GM19395 (cell line): Measurements from ENCODE around the gene GATD1.
"Not testable (repeated sequence)": the region's sequence is repeated elsewhere in the genome, so short reads cannot be mapped to it uniquely, and the experiment has no call there.

ENCODE experiments used
- ATAC-seq: cut with Tn5 transposase; IDR thresholded peaks from one replicate; pipeline ENCODE4 v1.9.1; 2021; ENCODE audit warnings: mild to moderate bottlenecking, moderate library complexity; ENCODE audit not compliant: unreplicated experiment

Gene GATD1

GRCh38 chr11:765025-765801 lies 12.1 kb downstream of the GATD1 start:
- ATAC-seq: no peak

GRCh38 chr11:764322-765024 lies 12.8 kb downstream of the GATD1 start:
- no peak for ATAC-seq

- ATAC-seq: no peak
Observed at GRCh38 chr11:763549-764321, 13.6 kb downstream of the GATD1 start.

- no peak for ATAC-seq
Observed at GRCh38 chr11:763073-763463, 14.2 kb downstream of the GATD1 start.

- ATAC-seq: no peak
Observed at GRCh38 chr11:762421-763072, 14.7 kb downstream of the GATD1 start.

- no peak for ATAC-seq
Observed at GRCh38 chr11:761526-762108, 15.7 kb downstream of the GATD1 start.

- ATAC-seq: no peak
Observed at GRCh38 chr11:760236-760635, 17.1 kb downstream of the GATD1 start.

GRCh38 chr11:749731-750130 lies 27.6 kb downstream of the GATD1 start:
- ATAC-seq: no peak

- peak; percentile 13 for ATAC-seq
Observed at GRCh38 chr11:748007-748359, 29.3 kb downstream of the GATD1 start.

GRCh38 chr11:747158-748006 lies 29.9 kb downstream of the GATD1 start, which contains the start of gene TALDO1:
TSS of gene TALDO1 (plus strand) at chr11:747464. CDS start at chr11:747482, 18 bp downstream.
- ATAC-seq: peak; percentile 72

- ATAC-seq: peak; percentile 48
Observed at GRCh38 chr11:746289-747157, 30.8 kb downstream of the GATD1 start.

GRCh38 chr11:745428-745827 lies 31.9 kb downstream of the GATD1 start:
- ATAC-seq: no peak

- no peak for ATAC-seq
Observed at GRCh38 chr11:742571-743201, 34.6 kb downstream of the GATD1 start.

- no peak for ATAC-seq
Observed at GRCh38 chr11:742156-742546, 35.1 kb downstream of the GATD1 start.

GRCh38 chr11:737899-738298 lies 39.4 kb downstream of the GATD1 start:
- not testable (repeated sequence) for ATAC-seq

- ATAC-seq: no peak
Observed at GRCh38 chr11:737366-737765, 39.9 kb downstream of the GATD1 start.

- ATAC-seq: not testable (repeated sequence)
Observed at GRCh38 chr11:734541-734940, 42.7 kb downstream of the GATD1 start.

- no peak for ATAC-seq
Observed at GRCh38 chr11:733072-733471, 44.2 kb downstream of the GATD1 start.
